K562 (cell line): ENCODE measurements around the gene CD101. TPM values are rescaled to one million over a fixed set of nuclear protein-coding genes. Genes with fewer than 3 reads are reported as not detected.

Experiments
- ATAC-seq: fragments of 200-7000 bp; cut with Tn5 transposase; 3 replicates; pipeline ENCODE4 v1.9.1; 2020; ENCODE audit warnings: moderate library complexity
- BruUV-seq: library from RNA; stranded (reverse); fragments of 400-500 nt; replicated peaks from 2 replicates; lab custom pipeline; 2021; lab: Mats Ljungman, UMichigan
- CTCF ChIA-PET: fragments of 300-600 bp; formaldehyde crosslinking; extraction: SDS; loops from one replicate; lab custom pipeline; 2021; ENCODE audit warnings: low intra/inter-chr PET ratio; lab: Yijun Ruan, JAX
- POLR2A ChIA-PET: fragments of 300-600, 350-650 bp; sonication (Branson Sonifier 250); formaldehyde crosslinking; extraction: SDS; loops from one replicate; lab custom pipeline; 2021; ENCODE audit warnings: antibody characterized with exemption, inconsistent platforms; lab: Yijun Ruan, JAX
- DNase-seq, 4 experiments: peaks; one replicate each; pipeline versions ENCODE4 v3.0.0 to v3.0.0-alpha.2; 2011 to 2018; ENCODE audit warnings: low spot score in 3 of 4, mixed read lengths in 3 of 4; ENCODE audit errors: extremely low read depth in 1 of 4
- FAIRE-seq: peaks from 2 replicates; lab custom pipeline; 2011; peaks lifted over from hg19 to GRCh38; lab: Jason Lieb, UNC
- H2AFZ ChIP-seq: 2 replicates; pipeline ENCODE4 v1.6.0; 2011; ENCODE audit warnings: low read depth, low read length, control low read depth, inconsistent platforms
- H3K27ac ChIP-seq: fragments of 200-600 bp; 3 replicates; pipeline ENCODE4 v1.8.0; 2011; ENCODE audit warnings: low read depth, mild to moderate bottlenecking, control low read depth, inconsistent platforms, low read length, moderate library complexity, mixed read lengths; ENCODE audit errors: extremely low read depth
- H3K27me3 ChIP-seq, 2 experiments: fragments of 300-600 bp in 1 of 2; 2 replicates in 1 of 2; 3 replicates in 1 of 2; pipeline versions ENCODE4 v1.6.0 to v1.8.0; 2011; ENCODE audit warnings: inconsistent platforms in 2 of 2, low read length in 2 of 2, mild to moderate bottlenecking in 1 of 2, mixed read lengths in 1 of 2, moderate library complexity in 1 of 2; ENCODE audit not compliant: control insufficient read depth in 2 of 2, insufficient read depth in 2 of 2
- H3K36me3 ChIP-seq: fragments of 300-600 bp; 3 replicates; pipeline ENCODE4 v1.8.0; 2011; ENCODE audit warnings: mild to moderate bottlenecking, low read length, inconsistent platforms; ENCODE audit not compliant: control insufficient read depth, insufficient read depth
- H3K4me1 ChIP-seq, 2 experiments: fragments of 200-600 bp in 1 of 2; replicated peaks in 1 of 2; 2 replicates in 1 of 2; 3 replicates in 1 of 2; pipeline versions ENCODE4 v1.5.1 to v1.8.0; 2011; ENCODE audit warnings: inconsistent platforms in 2 of 2, low read length in 2 of 2, mild to moderate bottlenecking in 1 of 2, mixed read lengths in 1 of 2, moderate library complexity in 1 of 2; ENCODE audit not compliant: control insufficient read depth in 2 of 2, insufficient read depth in 2 of 2
- H3K4me2 ChIP-seq: 2 replicates; pipeline ENCODE4 v1.6.1; 2011; ENCODE audit warnings: low read length, control low read depth, inconsistent platforms, mixed read lengths; ENCODE audit not compliant: insufficient read depth
- H3K4me3 ChIP-seq: fragments of 200-600 bp; sonication (generic), shearing (Covaris generic); 2 replicates; pipeline ENCODE4 v1.5.1; 2016; ENCODE audit warnings: control low read depth, inconsistent platforms
- H3K79me2 ChIP-seq: fragments of 200-600 bp; 3 replicates; pipeline ENCODE4 v1.8.0; 2011; ENCODE audit warnings: low read length, inconsistent platforms; ENCODE audit not compliant: control insufficient read depth, insufficient read depth
- H3K9ac ChIP-seq, 2 experiments: 2 replicates each; pipeline versions ENCODE4 v1.6.0 to v1.6.1; 2011; ENCODE audit warnings: low read depth in 2 of 2, low read length in 2 of 2, control low read depth in 1 of 2, inconsistent platforms in 1 of 2, mild to moderate bottlenecking in 1 of 2, mixed read lengths in 1 of 2; ENCODE audit not compliant: insufficient read depth in 1 of 2
- H3K9me1 ChIP-seq: one replicate; pipeline ENCODE4 v1.6.0; 2011; ENCODE audit warnings: inconsistent platforms, mild to moderate bottlenecking, low read length, moderate library complexity; ENCODE audit not compliant: control insufficient read depth, insufficient read depth
- H3K9me3 ChIP-seq: replicated peaks from 2 replicates; pipeline ENCODE4 v1.5.1; 2011; ENCODE audit warnings: low read depth, low read length, inconsistent platforms; ENCODE audit not compliant: control insufficient read depth, insufficient read depth
- H4K20me1 ChIP-seq: replicated peaks from 2 replicates; pipeline ENCODE4 v1.6.1; 2011; ENCODE audit warnings: low read length, inconsistent platforms, mixed read lengths; ENCODE audit not compliant: control insufficient read depth, insufficient read depth
- ARID2 ChIP-seq: fragments of 450-650 bp; IDR thresholded peaks from 2 replicates; pipeline ENCODE4 v1.6.1; 2017; ENCODE audit warnings: antibody characterized with exemption, mild to moderate bottlenecking
- MAZ ChIP-seq, 2 experiments: fragments of 450-650 bp in 1 of 2; sonication (generic) in 1 of 2; formaldehyde crosslinking; IDR thresholded peaks in 1 of 2; conservative IDR thresholded peaks in 1 of 2; 2 replicates each; pipeline versions ENCODE4 v1.4.0 to v1.5.0; 2020; ENCODE audit warnings: mild to moderate bottlenecking in 1 of 2, missing genetic modification reagents in 1 of 2
- NFE2L1 ChIP-seq: fragments of 450-650 bp; IDR thresholded peaks from 2 replicates; pipeline ENCODE4 v1.6.1; 2016; ENCODE audit warnings: missing genetic modification characterization, low read depth, mild to moderate bottlenecking, missing compliant biosample characterization, moderate library complexity, borderline replicate concordance
- OTX1 ChIP-seq: fragments of 450-650 bp; formaldehyde crosslinking; IDR thresholded peaks from 2 replicates; pipeline ENCODE4 v1.4.0; 2022; ENCODE audit warnings: mild to moderate bottlenecking
- TCF3 ChIP-seq: sonication (generic); formaldehyde crosslinking; IDR thresholded peaks from 2 replicates; pipeline ENCODE4 v1.4.0; 2020; ENCODE audit warnings: mild to moderate bottlenecking, missing genetic modification reagents
- TEAD2 ChIP-seq: fragments of 450-650 bp; IDR thresholded peaks from 2 replicates; pipeline ENCODE4 v1.6.1; 2016; ENCODE audit warnings: missing genetic modification characterization, control low read depth, missing compliant biosample characterization
- ZNF175 ChIP-seq: fragments of 200-800 bp; sonication (Bioruptor generic); IDR thresholded peaks from 2 replicates; pipeline ENCODE4 v1.6.1; 2016; ENCODE audit warnings: low read depth, mild to moderate bottlenecking, missing genetic modification characterization, missing compliant biosample characterization
- ZNF324 ChIP-seq: fragments of 250-450 bp; sonication (Bioruptor Pico); IDR thresholded peaks from 2 replicates; pipeline ENCODE4 v1.4.0; 2020; ENCODE audit warnings: mild to moderate bottlenecking
- ZNF354B ChIP-seq: fragments of 250-450 bp; sonication (Bioruptor Pico); IDR thresholded peaks from 2 replicates; pipeline ENCODE4 v1.4.0; 2020
- ZNF398 ChIP-seq: fragments of 250-450 bp; sonication (Bioruptor Pico); IDR thresholded peaks from 2 replicates; pipeline ENCODE4 v1.8.0; 2021; ENCODE audit warnings: moderate library complexity, mild to moderate bottlenecking, inconsistent platforms
- ZNF408 ChIP-seq: fragments of 250-450 bp; sonication (Bioruptor Pico); IDR thresholded peaks from 2 replicates; pipeline ENCODE4 v1.4.0; 2020; ENCODE audit warnings: low read depth, mild to moderate bottlenecking, moderate library complexity
- WGBS: fragments of 100-300 bp; shearing (Covaris generic); methylation state at CpG from one replicate; pipeline ENCODE4 v1.1.6; 2016; ENCODE audit warnings: low coverage, mixed read lengths; ENCODE audit not compliant: insufficient coverage; ENCODE audit errors: missing lambda C conversion rate; 5-methylcytosine and 5-hydroxymethylcytosine counted together
- in situ Hi-C: fragments of 300-500 bp; cut with MboI; formaldehyde crosslinking; loops from 4 replicates; pipeline ENCODE4 v1.15.0; 2018; ENCODE audit warnings: inconsistent platforms, mixed read lengths
- intact Hi-C: fragments of 100-400 bp; cut with micrococcal nuclease; formaldehyde crosslinking; loops from 2 replicates; pipeline ENCODE4 v1.14.2; 2022
- polyA plus RNA-seq, 8 experiments: library from polyadenylated mRNA; depleted of rRNA in 4 of 8; stranded (reverse) in 5 of 8; unstranded in 3 of 8; fragments of >200 nt; fragmentation: Nextera tagmentation in 2 of 8; fragmentation: Illumina TruSeq in 1 of 8; extraction: Ambion mirVana in 2 of 8; extraction: Trizol in 1 of 8; gene quantifications; 2 replicates each; pipeline versions ENCODE4 v1.2.1 to v1.2.3, GENCODE V29; 2011 to 2014; ENCODE audit warnings: inconsistent platforms in 1 of 8, missing spikeins in 1 of 8
- total RNA-seq, 7 experiments: library from RNA; depleted of rRNA in 6 of 7; stranded (reverse); fragments of >200 nt in 6 of 7; fragmentation: Illumina TruSeq in 2 of 7; extraction: Trizol in 2 of 7; gene quantifications; 2 replicates each; pipeline versions ENCODE4 v1.2.1 to v1.2.3, GENCODE V29; 2011 to 2021; ENCODE audit warnings: low replicate concordance in 1 of 7

CD101 gene
- total and polyA plus RNA-seq, 9 of the 15 experiments (the other 6 are each of a cell fraction or from before 2014, with no cell fraction given) = 0.04 to 1.1 (median 0.20) TPM

DNA sequence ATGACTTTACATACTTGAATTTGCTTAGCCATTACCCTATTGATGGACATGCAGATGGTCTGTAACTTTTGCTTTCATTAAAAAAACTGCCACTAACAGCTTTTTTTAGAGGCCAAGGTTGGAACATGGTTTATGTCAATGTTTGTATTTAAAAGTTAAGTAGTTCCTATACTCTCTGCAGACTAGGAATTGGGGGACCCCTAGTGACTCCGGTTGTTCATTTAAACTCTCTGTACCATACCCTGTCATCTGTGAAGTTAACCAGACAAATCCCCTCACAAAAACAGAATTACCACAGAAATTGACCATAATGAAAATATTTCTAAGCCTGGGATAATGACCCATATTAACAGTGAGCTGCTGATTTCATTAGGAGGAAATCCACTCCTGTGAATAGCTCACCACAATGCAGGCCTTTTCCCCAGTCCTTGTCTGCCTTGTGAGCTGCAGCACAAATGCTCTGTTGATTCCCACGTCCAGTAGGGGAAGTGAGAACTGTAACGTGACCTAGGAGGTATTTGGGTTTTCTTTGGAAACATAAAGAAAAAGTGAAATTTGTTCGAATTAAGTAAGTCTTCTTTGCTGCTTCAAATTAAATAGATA lies 30.2 kb upstream of the CD101 start:
- Histone ChIP-seq H3K27me3 (no peaks in the 10 kb centered on the region), H4K20me1 (no peaks in the 10 kb centered on the region), H3K9ac (no peak overlapping the region), H3K4me1 (no peaks in the 10 kb centered on the region), H2AFZ (no peak overlapping the region), H3K4me2 (no peak overlapping the region), H3K4me3 (no peak overlapping the region), H3K9me1 (no peaks in the 10 kb centered on the region), H3K9me3 (peaks cover 4% of the 10 kb centered on the region; the same call in 1 of the 2 replicates), H3K27ac (no peak overlapping the region), H3K36me3 (peaks cover 26% of the 10 kb centered on the region; the same call in 2 of the 3 replicates), H3K79me2 (no peaks in the 10 kb centered on the region)
- DNase-seq (no peak), FAIRE-seq (no peak), ATAC-seq (no peak)
- CTCF ChIA-PET = interaction anchor here (0.8 kb wide), 1 partner anchor 91 kb away, joined by 3 read pairs; no protein-coding TSS in a partner anchor
- WGBS = 63% methylated on average over 4 of the region's 4 CpGs
- intact Hi-C loops = no loop called here
- POLR2A ChIA-PET = interaction anchor here (1.2 kb wide), 1 partner anchor 15 kb away, joined by 5 read pairs; no protein-coding TSS in a partner anchor
- no TSS peak for BruUV-seq
- in situ Hi-C loops = no loop called here
- TF ChIP-seq ZNF398 (no peak), ARID2 (no peak), TCF3 (no peak), ZNF354B (CRISPR knock-in tag) (no peak), NFE2L1 (no peak), TEAD2 (tag) (no peak), ZNF408 (CRISPR knock-in tag) (no peak), OTX1 (CRISPR knock-in tag) (no peak), MAZ (CRISPR knock-in tag; conservative IDR thresholded peaks at IDR 0.05 in 1 of 2, IDR thresholded peaks at IDR 0.05 in 1 of 2) (no peak), ZNF324 (no peak), ZNF175 (CRISPR knock-in tag) (no peak)
- TF ChIP-seq, all 486 proteins: peak for 0
